ENCODE results near the gene ZNF787. TPM values are rescaled to one million over a fixed set of nuclear protein-coding genes. Genes with fewer than 3 reads are reported as not detected.

ZNF787 gene
- total and polyA plus RNA-seq, 2 of the 4 experiments (the other 2 are of a cell fraction): 4.8 to 11.2 TPM

GRCh38 chr19:56071151-56071550 is 49.9 kb downstream of the ZNF787 start:
- no peak overlapping the region for H3K4me2 ChIP-seq (ENCODE audit: low read depth, low read length)
- no peak overlapping the region for H2BK5ac ChIP-seq (ENCODE audit: low read depth, low read length, poor library complexity, severe bottlenecking)
- no peak overlapping the region for H3K14ac ChIP-seq (replicated peaks; ENCODE audit: low read depth, low read length)
- no peaks in the 10 kb centered on the region for H3K9me3 ChIP-seq (ENCODE audit: control insufficient read depth, insufficient read depth, low read length)
- dilution Hi-C loops (cut with HindIII; ENCODE audit: low sequenced_read_pairs, unreplicated experiment): no loop called here
- H3K27ac ChIP-seq (ENCODE audit: insufficient read depth, low read length): no peak overlapping the region
- WGBS, 2 experiments (ENCODE audit: extremely low coverage in 2 of 2, insufficient read length in 1 of 2): 80% methylated on average over 1 of the region's 4 CpGs; no CpG with 5 or more reads in 1 of the 2 experiments
- H2BK20ac ChIP-seq (ENCODE audit: low read depth, low read length): no peak overlapping the region
- no peaks in the 10 kb centered on the region for H3K79me1 ChIP-seq (ENCODE audit: low read depth in 1 of 2, low read length in 2 of 2)
- no peak overlapping the region for H2AK5ac ChIP-seq (ENCODE audit: low read depth, low read length)
- no peak overlapping the region for H4K5ac ChIP-seq (ENCODE audit: low read depth, low read length)
- H3K36me3 ChIP-seq (ENCODE audit: control insufficient read depth, insufficient read depth, low read length): no peaks in the 10 kb centered on the region
- H4K20me1 ChIP-seq (ENCODE audit: insufficient read depth, low read length): no peaks in the 10 kb centered on the region
- H2BK15ac ChIP-seq (ENCODE audit: low read depth, low read length): no peak overlapping the region
- no peak overlapping the region for H3K18ac ChIP-seq (ENCODE audit: low read depth, low read length)
- H2AFZ ChIP-seq (replicated peaks; ENCODE audit: low read length, poor library complexity): no peak overlapping the region
- no peaks in the 10 kb centered on the region for H3K27me3 ChIP-seq (ENCODE audit: control insufficient read depth, insufficient read depth, low read length)
- intact Hi-C loops (cut with micrococcal nuclease): no loop called here
- H3K4me1 ChIP-seq (ENCODE audit: control insufficient read depth, insufficient read depth, low read length): no peaks in the 10 kb centered on the region
- no peak overlapping the region for H3K56ac ChIP-seq (ENCODE audit: extremely low read depth, insufficient read depth, low read length)
- no peak for TF ChIP-seq ELK1 (IDR thresholded peaks at IDR 0.05; ENCODE audit: borderline replicate concordance, low read depth, low read length)
- no peak for TF ChIP-seq NFE2L2 (IDR thresholded peaks at IDR 0.05; ENCODE audit: low read depth, low read length)
- no peak for TF ChIP-seq MAFK (IDR thresholded peaks at IDR 0.05; ENCODE audit: low read depth, low read length)
- TF ChIP-seq CTCF (conservative IDR thresholded peaks at IDR 0.05; ENCODE audit: low read depth, low read length): no peak
- no peak for TF ChIP-seq CEBPB (IDR thresholded peaks at IDR 0.05; ENCODE audit: low read depth, low read length)
- TF ChIP-seq USF2 (IDR thresholded peaks at IDR 0.05; ENCODE audit: low read depth, low read length): no peak
- TF ChIP-seq RFX5 (IDR thresholded peaks at IDR 0.05; ENCODE audit: low read depth, low read length): no peak
- TF ChIP-seq RCOR1 (IDR thresholded peaks at IDR 0.05; ENCODE audit: insufficient replicate concordance, low read length): no peak
- TF ChIP-seq BHLHE40 (IDR thresholded peaks at IDR 0.05; ENCODE audit: low read depth, low read length): no peak
- TF ChIP-seq RAD21 (IDR thresholded peaks at IDR 0.05; ENCODE audit: low read length): no peak
- TF ChIP-seq CHD1 (IDR thresholded peaks at IDR 0.05; ENCODE audit: low read depth, low read length): no peak
- TF ChIP-seq MAZ (IDR thresholded peaks at IDR 0.05; ENCODE audit: borderline replicate concordance, low read depth, low read length): no peak
- TF ChIP-seq FOS (IDR thresholded peaks at IDR 0.05; ENCODE audit: low read depth, low read length): no peak
- TF ChIP-seq MXI1 (IDR thresholded peaks at IDR 0.05; ENCODE audit: borderline replicate concordance, low read depth, low read length): no peak
- no peak for TF ChIP-seq POLR2A (IDR thresholded peaks at IDR 0.05; ENCODE audit: low read depth, low read length)
- H4K8ac ChIP-seq (ENCODE audit: low read depth in 2 of 2, low read length in 2 of 2): no peak overlapping the region
- no peak overlapping the region for H4K91ac ChIP-seq (ENCODE audit: insufficient read depth, low read depth, low read length)
- POLR2A ChIA-PET (ENCODE audit: unreplicated experiment): no interaction called here
- H3K23ac ChIP-seq (ENCODE audit: low read depth, low read length): no peak overlapping the region
- in situ Hi-C loops (cut with MboI; ENCODE audit: low sequenced_read_pairs): loop anchor here (10.0 kb wide), 1 partner anchor 184 kb away; no protein-coding TSS in a partner anchor
- no peak overlapping the region for H3K4me3 ChIP-seq (ENCODE audit: insufficient read depth, low read depth, low read length)
- no peak overlapping the region for H3K9ac ChIP-seq (ENCODE audit: low read depth, low read length)
- BruUV-seq (replicated peaks): no TSS peak
- ATAC-seq (ENCODE audit: low read depth): no peak
- H2BK120ac ChIP-seq (ENCODE audit: low read depth, low read length): no peak overlapping the region
- H3K9me1 ChIP-seq (ENCODE audit: insufficient read depth, low read length): no peaks in the 10 kb centered on the region
- H3K4ac ChIP-seq (ENCODE audit: low read depth, low read length): no peak overlapping the region
- no peak overlapping the region for H2AK9ac ChIP-seq (replicated peaks; ENCODE audit: low read depth, low read length, poor library complexity)
- DNase-seq: no peak
- CTCF ChIA-PET: interaction anchor here (1.0 to 2.2 kb wide), 2 partner anchors 10 to 262 kb away, joined by 3 to 7 read pairs; no protein-coding TSS in a partner anchor

Measured in IMR-90 (cell line).